Activated CD4-positive, alpha-beta T cell treated with anti-CD3 and anti-CD28 coated beads, Interleukin-2, amount 10 ng/mL, durations not matched to agents 24 days and 14 days (primary cell): ENCODE results near the gene NEGR1. TPM values are rescaled to one million over a fixed set of nuclear protein-coding genes. Genes with fewer than 3 reads are reported as not detected.
"Not testable (repeated sequence)": the region's sequence is repeated elsewhere in the genome, so short reads cannot be mapped to it uniquely, and the experiment has no call there.

Experiments
- DNase-seq: peaks from one replicate; pipeline ENCODE4 v3.0.0; 2022
- H3K27ac Mint-ChIP-seq: one replicate; pipeline ENCODE4 v1.8.0; 2022; ENCODE audit warnings: mild to moderate bottlenecking, mixed read lengths
- H3K27me3 Mint-ChIP-seq: one replicate; pipeline ENCODE4 v1.8.0; 2022; ENCODE audit warnings: mixed read lengths
- H3K36me3 Mint-ChIP-seq: one replicate; pipeline ENCODE4 v1.8.0; 2022; ENCODE audit warnings: low read depth, mild to moderate bottlenecking, mixed read lengths
- H3K4me1 Mint-ChIP-seq: one replicate; pipeline ENCODE4 v1.8.0; 2021; ENCODE audit warnings: mixed read lengths
- H3K4me3 Mint-ChIP-seq: one replicate; pipeline ENCODE4 v1.8.0; 2022; ENCODE audit warnings: mild to moderate bottlenecking, moderate library complexity, mixed read lengths
- H3K9me3 Mint-ChIP-seq: one replicate; pipeline ENCODE4 v1.8.0; 2021; ENCODE audit warnings: mixed read lengths
- intact Hi-C: fragments of 100-400 bp; cut with micrococcal nuclease; formaldehyde crosslinking; loops from one replicate; pipeline ENCODE4 v1.15.1; 2023
- total RNA-seq: library from RNA; stranded (reverse); gene quantifications from 2 replicates; pipeline ENCODE4 v1.2.3, GENCODE V29; 2022

The NEGR1 gene
- total RNA-seq, 1 donor from 2014 or later = not detected

DNA sequence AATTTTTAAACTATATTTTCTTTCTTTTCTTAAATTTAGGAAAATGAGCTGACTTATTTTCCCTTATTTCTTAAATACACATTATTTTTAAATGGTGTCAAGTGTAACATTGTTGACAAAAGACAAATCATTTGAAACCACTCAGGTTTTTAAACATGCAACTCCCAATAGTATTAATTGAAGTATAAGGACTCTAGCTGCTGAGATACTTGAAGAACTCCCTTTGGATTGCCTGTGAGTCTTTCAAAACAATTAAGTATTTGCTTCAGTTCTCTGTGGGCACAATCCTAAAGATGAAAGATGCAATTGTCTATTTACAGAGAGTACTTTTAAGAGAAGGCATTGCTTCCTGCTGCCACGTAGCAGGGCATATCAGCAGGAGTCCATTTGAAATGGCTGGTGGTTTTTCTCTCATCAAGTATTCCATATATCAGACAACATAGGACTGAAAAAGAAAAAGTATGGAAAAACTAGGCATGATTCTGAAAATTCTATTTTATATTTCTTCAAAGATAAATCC, 373.4 kb downstream of the NEGR1 start:
- DNase-seq = no peak
- Mint-ChIP-seq H3K9me3 (no peaks in the 10 kb centered on the region), H3K36me3 (no peaks in the 10 kb centered on the region), H3K4me1 (no peaks in the 10 kb centered on the region), H3K27me3 (no peaks in the 10 kb centered on the region), H3K4me3 (no peak overlapping the region), H3K27ac (no peak overlapping the region)
- intact Hi-C loops = no loop called here

DNA sequence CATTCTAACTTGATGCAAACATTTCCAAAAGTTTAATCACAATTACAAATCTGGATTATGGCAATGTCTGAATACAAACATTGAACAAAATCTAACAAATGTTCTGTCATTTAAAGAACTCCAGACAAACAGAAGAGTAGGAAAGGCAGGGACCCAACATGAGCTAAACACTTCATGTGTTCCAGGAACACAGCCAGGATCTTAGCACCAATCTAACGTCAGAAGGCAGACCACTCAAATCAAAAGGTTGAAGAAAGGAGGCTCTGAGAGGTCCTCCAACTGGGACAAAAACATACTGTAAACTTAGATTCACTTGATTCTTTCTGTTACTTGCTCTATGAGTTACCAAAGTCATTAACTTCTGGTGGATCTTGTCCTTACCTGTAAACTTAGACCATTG, 374.0 kb downstream of the NEGR1 start:
- H3K36me3 Mint-ChIP-seq = no peaks in the 10 kb centered on the region
- no peak for DNase-seq
- H3K4me3 Mint-ChIP-seq = no peak overlapping the region
- no peak overlapping the region for H3K27ac Mint-ChIP-seq
- intact Hi-C loops = no loop called here
- H3K4me1 Mint-ChIP-seq = no peaks in the 10 kb centered on the region
- no peaks in the 10 kb centered on the region for H3K27me3 Mint-ChIP-seq
- no peaks in the 10 kb centered on the region for H3K9me3 Mint-ChIP-seq

GRCh38 chr1:71899881-71900280, 382.5 kb downstream of the NEGR1 start:
- Mint-ChIP-seq H3K4me3 (no peak overlapping the region), H3K27ac (no peak overlapping the region), H3K36me3 (no peaks in the 10 kb centered on the region), H3K27me3 (no peaks in the 10 kb centered on the region), H3K9me3 (no peaks in the 10 kb centered on the region), H3K4me1 (no peaks in the 10 kb centered on the region)
- intact Hi-C loops = no loop called here
- no peak for DNase-seq

DNA sequence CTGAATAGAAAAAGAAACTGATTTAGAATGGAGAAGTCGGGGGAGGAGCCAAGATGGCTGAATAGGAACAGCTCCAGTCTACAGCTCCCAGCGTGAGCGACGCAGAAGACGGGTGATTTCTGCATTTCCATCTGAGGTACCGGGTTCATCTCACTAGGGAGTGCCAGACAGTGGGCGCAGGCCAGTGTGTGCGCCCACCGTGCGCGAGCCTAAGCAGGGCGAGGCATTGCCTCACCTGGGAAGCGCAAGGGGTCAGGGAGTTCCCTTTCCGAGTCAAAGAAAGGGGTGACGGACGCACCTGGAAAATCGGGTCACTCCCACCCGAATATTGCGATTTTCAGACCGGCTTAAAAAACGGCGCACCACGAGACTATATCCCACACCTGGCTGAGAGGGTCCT, 394.2 kb downstream of the NEGR1 start:
- DNase-seq, H3K36me3 Mint-ChIP-seq, H3K27ac Mint-ChIP-seq, H3K27me3 Mint-ChIP-seq, H3K4me1 Mint-ChIP-seq, intact Hi-C loops, H3K4me3 Mint-ChIP-seq, H3K9me3 Mint-ChIP-seq: not testable (repeated sequence)

- H3K27me3 Mint-ChIP-seq = no peaks in the 10 kb centered on the region
- H3K9me3 Mint-ChIP-seq = no peaks in the 10 kb centered on the region
- DNase-seq = no peak
- H3K36me3 Mint-ChIP-seq = no peaks in the 10 kb centered on the region
- no peak overlapping the region for H3K27ac Mint-ChIP-seq
- H3K4me3 Mint-ChIP-seq = no peak overlapping the region
- H3K4me1 Mint-ChIP-seq = no peaks in the 10 kb centered on the region
- intact Hi-C loops = no loop called here
These were observed 397.2 kb downstream of the NEGR1 start for GRCh38 chr1:71885171-71885570.

- no peak overlapping the region for H3K27ac Mint-ChIP-seq
- no peaks in the 10 kb centered on the region for H3K27me3 Mint-ChIP-seq
- no peaks in the 10 kb centered on the region for H3K9me3 Mint-ChIP-seq
- no peaks in the 10 kb centered on the region for H3K4me1 Mint-ChIP-seq
- intact Hi-C loops = no loop called here
- DNase-seq = no peak
- H3K4me3 Mint-ChIP-seq = no peak overlapping the region
- no peaks in the 10 kb centered on the region for H3K36me3 Mint-ChIP-seq
These were observed 399.7 kb downstream of the NEGR1 start for GRCh38 chr1:71882637-71883036.

DNA sequence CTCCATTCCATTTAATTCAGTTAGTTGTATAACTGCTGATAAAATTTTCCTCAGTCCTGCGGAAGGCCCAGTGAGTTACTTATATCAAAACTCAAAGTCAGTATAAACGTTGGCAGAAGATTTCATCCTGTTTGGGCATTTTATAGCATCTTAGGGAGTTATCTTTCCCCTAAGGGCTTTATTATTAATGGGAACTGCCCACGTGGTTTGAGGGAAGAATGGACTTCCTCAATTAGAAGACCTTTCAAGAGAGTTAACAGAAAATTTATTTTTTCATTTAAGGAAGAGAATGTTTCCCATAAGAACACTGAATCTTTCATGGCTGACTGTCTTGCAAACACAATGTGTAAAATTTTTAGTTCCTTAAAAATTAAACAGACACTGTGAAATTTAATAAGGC, 400.1 kb downstream of the NEGR1 start:
- no peak overlapping the region for H3K4me3 Mint-ChIP-seq
- no peaks in the 10 kb centered on the region for H3K36me3 Mint-ChIP-seq
- no peak overlapping the region for H3K27ac Mint-ChIP-seq
- no peak for DNase-seq
- no peaks in the 10 kb centered on the region for H3K4me1 Mint-ChIP-seq
- intact Hi-C loops = no loop called here
- H3K9me3 Mint-ChIP-seq = no peaks in the 10 kb centered on the region
- no peaks in the 10 kb centered on the region for H3K27me3 Mint-ChIP-seq

GRCh38 chr1:71881611-71882010, 400.7 kb downstream of the NEGR1 start:
- Mint-ChIP-seq H3K9me3 (no peaks in the 10 kb centered on the region), H3K4me3 (no peak overlapping the region), H3K4me1 (no peaks in the 10 kb centered on the region), H3K36me3 (no peaks in the 10 kb centered on the region), H3K27ac (no peak overlapping the region), H3K27me3 (no peaks in the 10 kb centered on the region)
- DNase-seq = no peak
- intact Hi-C loops = no loop called here

- no peak overlapping the region for H3K27ac Mint-ChIP-seq
- intact Hi-C loops = no loop called here
- no peaks in the 10 kb centered on the region for H3K4me1 Mint-ChIP-seq
- DNase-seq = no peak
- no peaks in the 10 kb centered on the region for H3K9me3 Mint-ChIP-seq
- no peaks in the 10 kb centered on the region for H3K36me3 Mint-ChIP-seq
- no peaks in the 10 kb centered on the region for H3K27me3 Mint-ChIP-seq
- no peak overlapping the region for H3K4me3 Mint-ChIP-seq
These were observed 413.0 kb downstream of the NEGR1 start for GRCh38 chr1:71869326-71869725.

GRCh38 chr1:71862756-71863155, 419.6 kb downstream of the NEGR1 start:
- intact Hi-C loops = no loop called here
- Mint-ChIP-seq H3K36me3 (no peaks in the 10 kb centered on the region), H3K27ac (no peak overlapping the region), H3K9me3 (no peaks in the 10 kb centered on the region), H3K4me1 (no peaks in the 10 kb centered on the region), H3K4me3 (no peak overlapping the region), H3K27me3 (no peaks in the 10 kb centered on the region)
- no peak for DNase-seq

- H3K27ac Mint-ChIP-seq = no peak overlapping the region
- H3K4me3 Mint-ChIP-seq = no peak overlapping the region
- no peaks in the 10 kb centered on the region for H3K9me3 Mint-ChIP-seq
- intact Hi-C loops = no loop called here
- DNase-seq = no peak
- H3K4me1 Mint-ChIP-seq = no peaks in the 10 kb centered on the region
- no peaks in the 10 kb centered on the region for H3K36me3 Mint-ChIP-seq
- no peaks in the 10 kb centered on the region for H3K27me3 Mint-ChIP-seq
These were observed 421.3 kb downstream of the NEGR1 start for GRCh38 chr1:71861022-71861421.

DNA sequence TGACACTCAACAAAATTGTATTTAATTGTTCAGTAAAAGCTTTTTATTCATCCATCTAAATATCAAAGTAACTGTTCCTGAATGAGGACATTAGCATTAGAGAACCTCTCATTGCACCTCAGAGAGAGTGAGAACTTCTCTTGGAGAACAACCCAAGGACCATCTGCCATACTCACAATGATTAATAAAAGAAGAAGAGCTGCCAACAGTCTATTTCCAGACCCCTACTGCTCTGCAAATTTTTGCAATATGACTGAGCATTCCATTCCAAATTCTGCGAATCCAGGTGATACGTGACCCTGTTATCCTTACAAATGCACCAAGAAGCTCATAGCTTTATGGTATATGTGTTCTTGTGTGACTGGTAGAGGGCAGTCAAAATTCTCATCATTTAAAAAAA, 422.5 kb downstream of the NEGR1 start:
- Mint-ChIP-seq H3K27me3 (no peaks in the 10 kb centered on the region), H3K9me3 (no peaks in the 10 kb centered on the region), H3K4me1 (no peaks in the 10 kb centered on the region), H3K27ac (no peak overlapping the region), H3K4me3 (no peak overlapping the region), H3K36me3 (no peaks in the 10 kb centered on the region)
- no peak for DNase-seq
- intact Hi-C loops = no loop called here

DNA sequence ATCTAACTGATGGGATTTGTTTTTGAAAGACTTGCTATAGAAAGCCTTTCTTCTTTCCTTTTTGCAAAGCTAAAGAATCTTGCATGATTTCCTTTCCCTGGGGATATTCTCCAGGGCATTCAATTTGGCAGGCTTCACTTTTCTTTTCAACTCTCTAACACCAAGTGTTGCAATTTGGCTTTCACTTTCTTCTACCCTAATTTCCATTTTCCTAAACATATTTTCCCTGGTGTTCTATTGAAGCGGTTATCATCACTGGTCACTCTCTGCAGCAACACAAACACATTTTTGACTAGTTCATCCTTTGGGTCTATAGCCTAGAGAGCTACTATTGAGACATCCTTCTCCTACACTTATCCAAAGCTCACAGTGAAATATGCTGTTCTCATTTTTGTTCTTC, 424.5 kb downstream of the NEGR1 start:
- H3K4me1 Mint-ChIP-seq = no peaks in the 10 kb centered on the region
- H3K27ac Mint-ChIP-seq = no peak overlapping the region
- no peak overlapping the region for H3K4me3 Mint-ChIP-seq
- H3K36me3 Mint-ChIP-seq = no peaks in the 10 kb centered on the region
- DNase-seq = no peak
- intact Hi-C loops = no loop called here
- no peaks in the 10 kb centered on the region for H3K9me3 Mint-ChIP-seq
- no peaks in the 10 kb centered on the region for H3K27me3 Mint-ChIP-seq

- no peak for DNase-seq
- Mint-ChIP-seq H3K36me3 (no peaks in the 10 kb centered on the region), H3K27ac (no peak overlapping the region), H3K9me3 (no peaks in the 10 kb centered on the region), H3K4me1 (no peaks in the 10 kb centered on the region), H3K27me3 (no peaks in the 10 kb centered on the region), H3K4me3 (no peak overlapping the region)
- intact Hi-C loops = no loop called here
These were observed 429.0 kb downstream of the NEGR1 start for GRCh38 chr1:71853360-71853759.

- H3K27me3 Mint-ChIP-seq = no peaks in the 10 kb centered on the region
- H3K9me3 Mint-ChIP-seq = no peaks in the 10 kb centered on the region
- no peaks in the 10 kb centered on the region for H3K4me1 Mint-ChIP-seq
These were observed 431.4 kb downstream of the NEGR1 start for GRCh38 chr1:71850936-71851335.

More at GRCh38 chr1:71850936-71851335, 431.4 kb downstream of the NEGR1 start:
- intact Hi-C loops = no loop called here
- DNase-seq = no peak
- no peaks in the 10 kb centered on the region for H3K36me3 Mint-ChIP-seq
- H3K27ac Mint-ChIP-seq = no peak overlapping the region
- H3K4me3 Mint-ChIP-seq = no peak overlapping the region
